Lower lobe of right lung (tissue), 2 donors: ENCODE results near the gene GOLT1A. TPM values are rescaled to one million over a fixed set of nuclear protein-coding genes. Genes with fewer than 3 reads are reported as not detected.

Source experiments
- ATAC-seq, 2 donors: fragments of 200-7000 bp; cut with Tn5 transposase; one replicate each; pipeline ENCODE4 v1.9.1; 2020 to 2022; ENCODE audit warnings: mild to moderate bottlenecking in 2 of 2, moderate library complexity in 2 of 2
- DNase-seq: peaks from one replicate; pipeline ENCODE4 v3.0.0-alpha.2; 2020
- H3K27ac ChIP-seq: fragments of 200-600 bp; one replicate; pipeline ENCODE4 v1.8.0; 2022
- H3K27me3 ChIP-seq: fragments of 200-600 bp; one replicate; pipeline ENCODE4 v1.8.0; 2022; ENCODE audit warnings: low read depth
- H3K36me3 ChIP-seq: fragments of 200-600 bp; one replicate; pipeline ENCODE4 v1.8.0; 2022; ENCODE audit warnings: mild to moderate bottlenecking
- H3K4me1 ChIP-seq: fragments of 200-600 bp; one replicate; pipeline ENCODE4 v1.8.0; 2022
- H3K4me3 ChIP-seq: fragments of 200-600 bp; one replicate; pipeline ENCODE4 v1.8.0; 2022; ENCODE audit warnings: mild to moderate bottlenecking
- H3K9me3 ChIP-seq: fragments of 200-600 bp; one replicate; pipeline ENCODE4 v1.8.0; 2022
- CTCF ChIP-seq: fragments of 200-600 bp; IDR thresholded peaks from one replicate; pipeline ENCODE4 v1.8.0; 2022; ENCODE audit warnings: antibody characterized with exemption, mild to moderate bottlenecking
- intact Hi-C: fragments of 100-400 bp; cut with DNase I; formaldehyde crosslinking; loops from one replicate; pipeline ENCODE4 v1.11.0; 2022
- total RNA-seq: library from RNA; stranded (reverse); fragmentation: NEBNext Ultra II Directional; extraction: Animal tissue kit (Norgen Biotek cat#: 25700); gene quantifications from one replicate; pipeline ENCODE4 v1.2.1, GENCODE V29; 2021
- donor health status: DM: no; HTN: yes; CAD: no; lungs with severe emphysema.

The GOLT1A gene
- total RNA-seq, 1 donor from 2014 or later = 11.9 TPM

- Histone ChIP-seq H3K9me3 (no peaks in the 10 kb centered on the region), H3K27me3 (no peaks in the 10 kb centered on the region), H3K36me3 (no peaks in the 10 kb centered on the region), H3K27ac (no peak overlapping the region), H3K4me1 (peaks cover 6% of the 10 kb centered on the region), H3K4me3 (no peak overlapping the region)
- no peak for TF ChIP-seq CTCF
- intact Hi-C loops = no loop called here
- ATAC-seq (no peak), DNase-seq (no peak)
Measured at GRCh38 chr1:204251926-204252689, 38.3 kb upstream of the GOLT1A start.

GRCh38 chr1:204251286-204251685 lies 37.5 kb upstream of the GOLT1A start:
- no peaks in the 10 kb centered on the region for H3K27me3 ChIP-seq
- peaks cover 6% of the 10 kb centered on the region for H3K4me1 ChIP-seq
- no peak overlapping the region for H3K27ac ChIP-seq
- no peak for TF ChIP-seq CTCF
- H3K4me3 ChIP-seq = no peak overlapping the region
- no peaks in the 10 kb centered on the region for H3K9me3 ChIP-seq
- intact Hi-C loops = no loop called here
- DNase-seq = no peak
- ATAC-seq = no peak
- no peaks in the 10 kb centered on the region for H3K36me3 ChIP-seq

GRCh38 chr1:204250428-204251030 lies 36.7 kb upstream of the GOLT1A start:
- no peak for DNase-seq
- TF ChIP-seq CTCF = no peak
- H3K36me3 ChIP-seq = no peaks in the 10 kb centered on the region
- no peak for ATAC-seq
- H3K27me3 ChIP-seq = no peaks in the 10 kb centered on the region
- intact Hi-C loops = no loop called here
- no peak overlapping the region for H3K27ac ChIP-seq
- no peak overlapping the region for H3K4me3 ChIP-seq
- peaks cover 6% of the 10 kb centered on the region for H3K4me1 ChIP-seq
- no peaks in the 10 kb centered on the region for H3K9me3 ChIP-seq

GRCh38 chr1:204249736-204250427 lies 36.1 kb upstream of the GOLT1A start:
- H3K27me3 ChIP-seq = no peaks in the 10 kb centered on the region
- H3K27ac ChIP-seq = no peak overlapping the region
- no peak for TF ChIP-seq CTCF
- no peak for ATAC-seq
- no peak for DNase-seq
- intact Hi-C loops = no loop called here
- H3K36me3 ChIP-seq = no peaks in the 10 kb centered on the region
- no peak overlapping the region for H3K4me3 ChIP-seq
- H3K9me3 ChIP-seq = no peaks in the 10 kb centered on the region
- peaks cover 6% of the 10 kb centered on the region for H3K4me1 ChIP-seq

GRCh38 chr1:204248954-204249353 lies 35.2 kb upstream of the GOLT1A start:
- no peak overlapping the region for H3K4me3 ChIP-seq
- H3K9me3 ChIP-seq = no peaks in the 10 kb centered on the region
- no peak for TF ChIP-seq CTCF
- H3K36me3 ChIP-seq = no peaks in the 10 kb centered on the region
- DNase-seq (no peak), ATAC-seq (no peak)
- H3K4me1 ChIP-seq = peaks cover 4% of the 10 kb centered on the region
- no peak overlapping the region for H3K27ac ChIP-seq
- intact Hi-C loops = no loop called here
- no peaks in the 10 kb centered on the region for H3K27me3 ChIP-seq
